Smooth muscle cell (in vitro differentiated cells): Measurements from ENCODE around the gene PARP8. TPM values are rescaled to one million over a fixed set of nuclear protein-coding genes. Genes with fewer than 3 reads are reported as not detected.
A peak's percentile ranks its signal among the peaks of the same experiment; 100 is the strongest.

Experiments
- DNase-seq: peaks from one replicate; lab custom pipeline; 2025; ENCODE audit not compliant: unreplicated experiment; lab: John Stamatoyannopoulos, UW
- H2AFZ ChIP-seq: fragments of 200-600 bp; sonication (generic); 2 replicates; pipeline ENCODE4 v1.6.0; 2016; ENCODE audit warnings: antibody characterized with exemption, low read depth, mild to moderate bottlenecking
- H3F3A ChIP-seq: fragments of 200-600 bp; sonication (generic); 2 replicates; pipeline ENCODE4 v1.6.0; 2017; ENCODE audit warnings: antibody characterized with exemption, low read depth
- H3K27ac ChIP-seq: fragments of 200-600 bp; sonication (generic); 2 replicates; pipeline ENCODE4 v1.5.1; 2016; ENCODE audit warnings: low read depth, mild to moderate bottlenecking
- H3K27me3 ChIP-seq: fragments of 200-600 bp; sonication (generic); 2 replicates; pipeline ENCODE4 v1.6.1; 2016; ENCODE audit warnings: low read depth, mild to moderate bottlenecking
- H3K36me3 ChIP-seq: fragments of 200-600 bp; sonication (generic); 2 replicates; pipeline ENCODE4 v1.5.1; 2016; ENCODE audit warnings: low read depth
- H3K4me1 ChIP-seq: fragments of 200-600 bp; sonication (generic); 2 replicates; pipeline ENCODE4 v1.5.1; 2016; ENCODE audit warnings: low read depth
- H3K4me2 ChIP-seq: fragments of 200-600 bp; sonication (generic); 2 replicates; pipeline ENCODE4 v1.6.0; 2016; ENCODE audit warnings: mild to moderate bottlenecking
- H3K4me3 ChIP-seq: fragments of 200-600 bp; sonication (generic); 2 replicates; pipeline ENCODE4 v1.5.1; 2016; ENCODE audit warnings: mild to moderate bottlenecking
- H3K79me2 ChIP-seq: fragments of 200-600 bp; sonication (generic); 2 replicates; pipeline ENCODE4 v1.6.0; 2016; ENCODE audit warnings: low read depth, mild to moderate bottlenecking
- H3K9ac ChIP-seq: fragments of 200-600 bp; sonication (generic); 2 replicates; pipeline ENCODE4 v1.6.0; 2016; ENCODE audit warnings: low read depth
- H3K9me3 ChIP-seq: fragments of 200-600 bp; sonication (generic); replicated peaks from 2 replicates; pipeline ENCODE4 v1.5.1; 2016; ENCODE audit warnings: low read depth
- H4K20me1 ChIP-seq: fragments of 200-600 bp; sonication (generic); 2 replicates; pipeline ENCODE4 v1.6.0; 2016; ENCODE audit warnings: low read depth
- CTCF ChIP-seq: fragments of 200-600 bp; sonication (generic); IDR thresholded peaks from 2 replicates; pipeline ENCODE4 v1.5.1; 2017; ENCODE audit warnings: borderline replicate concordance, mild to moderate bottlenecking, antibody characterized with exemption; ENCODE audit not compliant: insufficient read depth, poor library complexity, severe bottlenecking
- WGBS: methylation state at CpG from one replicate; pipeline ENCODE4 v1.1.7; 2016; ENCODE audit warnings: low lambda C conversion rate; 5-methylcytosine and 5-hydroxymethylcytosine counted together
- polyA plus RNA-seq: library from polyadenylated mRNA; unstranded; fragments of >200 nt; fragmentation: Nextera tagmentation; extraction: Ambion mirVana; gene quantifications from 2 replicates; pipeline ENCODE4 v1.2.1, GENCODE V29; 2016
- total RNA-seq: library from RNA; depleted of rRNA; stranded (reverse); fragments of >200 nt; gene quantifications from 2 replicates; pipeline ENCODE4 v1.2.3, GENCODE V29; 2014

Gene PARP8
- total and polyA plus RNA-seq, 2 experiments from 2014 or later: 13.6 to 36.2 TPM

GRCh38 chr5:50759526-50760270, 93.3 kb downstream of the PARP8 start:
- H3K79me2 ChIP-seq: no peaks in the 10 kb centered on the region
- TF ChIP-seq CTCF: no peak
- WGBS: 36% methylated on average over 1 of the region's 1 CpG
- H3K4me3 ChIP-seq: no peak overlapping the region
- H2AFZ ChIP-seq: no peak overlapping the region
- no peaks in the 10 kb centered on the region for H3K27me3 ChIP-seq
- peak overlapping the region; percentile 25 for H3K27ac ChIP-seq
- H3F3A ChIP-seq: no peaks in the 10 kb centered on the region
- no peaks in the 10 kb centered on the region for H3K9me3 ChIP-seq
- no peaks in the 10 kb centered on the region for H4K20me1 ChIP-seq
- DNase-seq: no peak
- H3K4me2 ChIP-seq: peak overlapping the region; percentile 21
- H3K4me1 ChIP-seq: peaks cover 8% of the 10 kb centered on the region
- H3K9ac ChIP-seq: no peak overlapping the region
- no peaks in the 10 kb centered on the region for H3K36me3 ChIP-seq

GRCh38 chr5:50763351-50763750, 96.9 kb downstream of the PARP8 start:
- no peak for TF ChIP-seq CTCF
- Histone ChIP-seq H2AFZ (no peak overlapping the region), H3K4me3 (no peak overlapping the region), H3K36me3 (no peaks in the 10 kb centered on the region), H3K79me2 (no peaks in the 10 kb centered on the region), H3K9ac (no peak overlapping the region), H3K9me3 (no peaks in the 10 kb centered on the region), H3K27ac (peak overlapping the region; percentile 67), H3K4me2 (peak overlapping the region; percentile 22), H4K20me1 (no peaks in the 10 kb centered on the region), H3F3A (no peaks in the 10 kb centered on the region), H3K27me3 (no peaks in the 10 kb centered on the region), H3K4me1 (peaks cover 8% of the 10 kb centered on the region)
- no peak for DNase-seq

- WGBS: 34% methylated on average over 7 of the region's 7 CpGs
- H3F3A ChIP-seq: no peaks in the 10 kb centered on the region
- H3K27ac ChIP-seq: peak overlapping the region; percentile 67
These were observed 97.4 kb downstream of the PARP8 start for GRCh38 chr5:50763846-50764245.

More at GRCh38 chr5:50763846-50764245, 97.4 kb downstream of the PARP8 start:
- Histone ChIP-seq H3K27me3 (no peaks in the 10 kb centered on the region), H2AFZ (no peak overlapping the region), H3K4me1 (peaks cover 8% of the 10 kb centered on the region), H3K79me2 (no peaks in the 10 kb centered on the region), H3K9ac (no peak overlapping the region), H3K36me3 (no peaks in the 10 kb centered on the region), H3K9me3 (no peaks in the 10 kb centered on the region), H3K4me2 (peak overlapping the region; percentile 22), H3K4me3 (no peak overlapping the region), H4K20me1 (no peaks in the 10 kb centered on the region)
- TF ChIP-seq CTCF: no peak
- DNase-seq: no peak
